GM18909 (cell line): ENCODE measurements around the gene LSAMP.

Experiments
- ATAC-seq: cut with Tn5 transposase; IDR thresholded peaks from one replicate; pipeline ENCODE4 v1.9.1; 2021; ENCODE audit warnings: mild to moderate bottlenecking; ENCODE audit not compliant: unreplicated experiment, poor library complexity

The LSAMP gene

GRCh38 chr3:116301422-116301821 is 143.9 kb downstream of the LSAMP start:
- no peak for ATAC-seq

GRCh38 chr3:116300226-116300625 is 145.1 kb downstream of the LSAMP start:
- no peak for ATAC-seq

GRCh38 chr3:116299646-116300081 is 145.6 kb downstream of the LSAMP start:
- no peak for ATAC-seq

- no peak for ATAC-seq
These were observed 147.1 kb downstream of the LSAMP start for GRCh38 chr3:116298151-116298550.

- no peak for ATAC-seq
These were observed 154.1 kb downstream of the LSAMP start for GRCh38 chr3:116291141-116291540.

- no peak for ATAC-seq
These were observed 156.8 kb downstream of the LSAMP start for GRCh38 chr3:116288485-116288884.

- no peak for ATAC-seq
These were observed 159.4 kb downstream of the LSAMP start for GRCh38 chr3:116285781-116286421.

- peak; percentile 52 for ATAC-seq
These were observed 163.8 kb downstream of the LSAMP start for GRCh38 chr3:116281313-116282143.

- no peak for ATAC-seq
These were observed 165.1 kb downstream of the LSAMP start for GRCh38 chr3:116280130-116280740.

- ATAC-seq, result no peak
These were observed 168.6 kb downstream of the LSAMP start for GRCh38 chr3:116276675-116277074.

- ATAC-seq, result no peak
These were observed 175.2 kb downstream of the LSAMP start for GRCh38 chr3:116270056-116270455.

- no peak for ATAC-seq
These were observed 178.2 kb downstream of the LSAMP start for GRCh38 chr3:116267116-116267515.

- no peak for ATAC-seq
These were observed 179.2 kb downstream of the LSAMP start for GRCh38 chr3:116265976-116266584.

GRCh38 chr3:116265320-116265695 is 180.0 kb downstream of the LSAMP start:
- no peak for ATAC-seq

- ATAC-seq, result no peak
These were observed 180.6 kb downstream of the LSAMP start for GRCh38 chr3:116264546-116265319.

GRCh38 chr3:116263842-116264545 is 181.3 kb downstream of the LSAMP start:
- ATAC-seq, result no peak

GRCh38 chr3:116260491-116260890 is 184.8 kb downstream of the LSAMP start:
- ATAC-seq, result no peak

GRCh38 chr3:116259984-116260383 is 185.3 kb downstream of the LSAMP start:
- ATAC-seq, result no peak

GRCh38 chr3:116256843-116257485 is 188.3 kb downstream of the LSAMP start:
- ATAC-seq, result no peak
